Mononuclear cell (primary cell): ENCODE measurements around the gene CAMK2B. TPM values are rescaled to one million over a fixed set of nuclear protein-coding genes. Genes with fewer than 3 reads are reported as not detected.

Source experiments
- H3K27me3 ChIP-seq: 2 replicates; pipeline ENCODE4 v1.6.0; 2011; ENCODE audit warnings: low read length, control low read depth; ENCODE audit not compliant: insufficient read depth
- H3K4me1 ChIP-seq: 2 replicates; pipeline ENCODE4 v1.5.1; 2011; ENCODE audit warnings: mild to moderate bottlenecking, low read length, control low read depth; ENCODE audit not compliant: insufficient read depth
- H3K4me3 ChIP-seq: 2 replicates; pipeline ENCODE4 v1.5.1; 2011; ENCODE audit warnings: mild to moderate bottlenecking, low read length, moderate library complexity
- H3K9me3 ChIP-seq: 2 replicates; pipeline ENCODE4 v1.5.1; 2011; ENCODE audit warnings: low read depth, mild to moderate bottlenecking, control low read depth, low read length
- total RNA-seq: library from RNA; depleted of rRNA; stranded (reverse); fragments of >200 nt; gene quantifications from one replicate; pipeline ENCODE4 v1.2.3, GENCODE V29; 2012

The CAMK2B gene
- total RNA-seq, 1 donor, result not detected

- Histone ChIP-seq H3K4me1 (no peaks in the 10 kb centered on the region), H3K27me3 (peaks cover 7% of the 10 kb centered on the region), H3K4me3 (no peak overlapping the region), H3K9me3 (no peaks in the 10 kb centered on the region)
Observed at GRCh38 chr7:44194069-44194468, 131.3 kb downstream of the CAMK2B start.

- Histone ChIP-seq H3K27me3 (peaks cover 7% of the 10 kb centered on the region), H3K9me3 (no peaks in the 10 kb centered on the region), H3K4me3 (no peak overlapping the region), H3K4me1 (no peaks in the 10 kb centered on the region)
Observed at GRCh38 chr7:44193011-44193802, 132.2 kb downstream of the CAMK2B start.

- H3K27me3 ChIP-seq, result no peaks in the 10 kb centered on the region
- no peaks in the 10 kb centered on the region for H3K9me3 ChIP-seq
- H3K4me3 ChIP-seq, result no peak overlapping the region
- no peaks in the 10 kb centered on the region for H3K4me1 ChIP-seq
Observed at GRCh38 chr7:44191171-44191570, 134.2 kb downstream of the CAMK2B start.

GRCh38 chr7:44189993-44190872, 135.2 kb downstream of the CAMK2B start:
- Histone ChIP-seq H3K4me3 (no peak overlapping the region), H3K9me3 (no peaks in the 10 kb centered on the region), H3K27me3 (no peaks in the 10 kb centered on the region), H3K4me1 (no peaks in the 10 kb centered on the region)

- no peak within 1 kb of the TSS for H3K4me3 ChIP-seq
- H3K4me1 ChIP-seq, result no peaks in the 10 kb centered on the region
- no peaks in the 10 kb centered on the region for H3K9me3 ChIP-seq
- no peaks in the 10 kb centered on the region for H3K27me3 ChIP-seq
Observed at GRCh38 chr7:44189286-44189992, 136.0 kb downstream of the CAMK2B start, which contains the start of gene GCK. TSS of gene GCK (minus strand) at chr7:44189439. CDS start at chr7:44188953, 486 bp downstream.

GRCh38 chr7:44188480-44189225, 136.7 kb downstream of the CAMK2B start:
- Histone ChIP-seq H3K4me3 (no peak overlapping the region), H3K27me3 (no peaks in the 10 kb centered on the region), H3K4me1 (no peaks in the 10 kb centered on the region), H3K9me3 (no peaks in the 10 kb centered on the region)

GRCh38 chr7:44187636-44188416, 137.6 kb downstream of the CAMK2B start:
- Histone ChIP-seq H3K4me1 (no peaks in the 10 kb centered on the region), H3K9me3 (no peaks in the 10 kb centered on the region), H3K27me3 (no peaks in the 10 kb centered on the region), H3K4me3 (no peak overlapping the region)

GRCh38 chr7:44186736-44187135, 138.7 kb downstream of the CAMK2B start:
- no peak overlapping the region for H3K4me3 ChIP-seq
- no peaks in the 10 kb centered on the region for H3K9me3 ChIP-seq
- H3K4me1 ChIP-seq, result no peaks in the 10 kb centered on the region
- no peaks in the 10 kb centered on the region for H3K27me3 ChIP-seq

GRCh38 chr7:44185729-44186128, 139.7 kb downstream of the CAMK2B start:
- H3K4me3 ChIP-seq, result no peak overlapping the region
- H3K4me1 ChIP-seq, result no peaks in the 10 kb centered on the region
- no peaks in the 10 kb centered on the region for H3K9me3 ChIP-seq
- H3K27me3 ChIP-seq, result no peaks in the 10 kb centered on the region

- H3K9me3 ChIP-seq, result no peaks in the 10 kb centered on the region
Observed at GRCh38 chr7:44184873-44185446, 140.4 kb downstream of the CAMK2B start.

GRCh38 chr7:44184206-44184872, 141.1 kb downstream of the CAMK2B start:
- Histone ChIP-seq H3K27me3 (no peaks in the 10 kb centered on the region), H3K4me1 (no peaks in the 10 kb centered on the region), H3K4me3 (no peak overlapping the region), H3K9me3 (no peaks in the 10 kb centered on the region)

More at GRCh38 chr7:44184873-44185446, 140.4 kb downstream of the CAMK2B start:
- Histone ChIP-seq H3K4me3 (no peak overlapping the region), H3K27me3 (no peaks in the 10 kb centered on the region), H3K4me1 (no peaks in the 10 kb centered on the region)

GRCh38 chr7:44183386-44183785, 142.0 kb downstream of the CAMK2B start:
- no peaks in the 10 kb centered on the region for H3K9me3 ChIP-seq
- H3K4me3 ChIP-seq, result no peak overlapping the region
- H3K27me3 ChIP-seq, result no peaks in the 10 kb centered on the region
- H3K4me1 ChIP-seq, result no peaks in the 10 kb centered on the region

- Histone ChIP-seq H3K4me3 (no peak overlapping the region), H3K27me3 (no peaks in the 10 kb centered on the region), H3K9me3 (no peaks in the 10 kb centered on the region), H3K4me1 (no peaks in the 10 kb centered on the region)
Observed at GRCh38 chr7:44182827-44183226, 142.6 kb downstream of the CAMK2B start.
